Type B pancreatic cell (in vitro differentiated cells): Measurements from ENCODE around the gene IZUMO2. TPM values are rescaled to one million over a fixed set of nuclear protein-coding genes. Genes with fewer than 3 reads are reported as not detected.
A peak's percentile ranks its signal among the peaks of the same experiment; 100 is the strongest.
"Not testable (repeated sequence)": the region's sequence is repeated elsewhere in the genome, so short reads cannot be mapped to it uniquely, and the experiment has no call there.

Source experiments
- DNase-seq: peaks from one replicate; pipeline ENCODE4 v3.0.0; 2021; ENCODE audit warnings: mixed read lengths; ENCODE audit not compliant: unreplicated experiment; ENCODE audit errors: extremely low spot score
- H3K27ac Mint-ChIP-seq: 2 replicates; pipeline ENCODE4 v1.8.0; 2021; ENCODE audit warnings: mild to moderate bottlenecking, mixed read lengths
- H3K27me3 Mint-ChIP-seq: 2 replicates; pipeline ENCODE4 v1.8.0; 2021; ENCODE audit warnings: mixed read lengths
- H3K36me3 Mint-ChIP-seq: 2 replicates; pipeline ENCODE4 v1.8.0; 2021; ENCODE audit warnings: mixed read lengths
- H3K4me1 Mint-ChIP-seq: one replicate; pipeline ENCODE4 v1.8.0; 2021; ENCODE audit warnings: mixed read lengths; ENCODE audit not compliant: unreplicated experiment
- H3K4me3 Mint-ChIP-seq: 2 replicates; pipeline ENCODE4 v1.8.0; 2021; ENCODE audit warnings: mild to moderate bottlenecking, mixed read lengths
- H3K9me3 Mint-ChIP-seq: 2 replicates; pipeline ENCODE4 v1.8.0; 2021; ENCODE audit warnings: mixed read lengths
- CTCF ChIP-seq: fragments of 200-600 bp; sonication (generic); conservative IDR thresholded peaks from 2 replicates; pipeline ENCODE4 v1.5.0; 2021; ENCODE audit warnings: antibody characterized with exemption, mild to moderate bottlenecking
- total RNA-seq: library from RNA; stranded (reverse); gene quantifications from 2 replicates; pipeline ENCODE4 v1.2.1, GENCODE V29; 2021; ENCODE audit warnings: low replicate concordance

IZUMO2 gene
- total RNA-seq, 1 donor from 2014 or later = not detected

DNA sequence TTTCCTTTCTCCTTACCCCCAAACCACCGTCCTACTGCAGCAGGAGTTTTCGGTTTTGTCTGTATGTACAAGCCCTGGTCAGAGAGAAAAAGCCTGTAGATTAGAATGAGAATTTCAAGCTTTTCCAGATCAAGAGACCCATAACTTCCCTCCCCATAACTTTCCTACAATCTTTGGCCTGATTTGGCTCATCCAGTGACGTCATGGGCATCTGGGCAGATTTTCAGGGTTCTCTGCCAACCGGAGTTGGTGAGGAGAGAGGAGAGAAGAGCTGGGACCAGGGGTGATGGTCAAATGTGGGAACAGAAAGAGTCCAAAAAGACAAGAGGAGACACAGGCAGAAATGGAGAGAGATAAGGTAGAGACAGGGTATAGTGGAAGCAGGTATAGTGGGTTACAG, 10.5 kb downstream of the IZUMO2 start:
- TF ChIP-seq CTCF = no peak
- no peaks in the 10 kb centered on the region for H3K36me3 Mint-ChIP-seq
- no peaks in the 10 kb centered on the region for H3K4me1 Mint-ChIP-seq
- H3K4me3 Mint-ChIP-seq = no peak overlapping the region
- H3K9me3 Mint-ChIP-seq = peaks cover 4% of the 10 kb centered on the region
- H3K27ac Mint-ChIP-seq = no peak overlapping the region
- peaks cover 33% of the 10 kb centered on the region for H3K27me3 Mint-ChIP-seq
- no peak for DNase-seq

DNA sequence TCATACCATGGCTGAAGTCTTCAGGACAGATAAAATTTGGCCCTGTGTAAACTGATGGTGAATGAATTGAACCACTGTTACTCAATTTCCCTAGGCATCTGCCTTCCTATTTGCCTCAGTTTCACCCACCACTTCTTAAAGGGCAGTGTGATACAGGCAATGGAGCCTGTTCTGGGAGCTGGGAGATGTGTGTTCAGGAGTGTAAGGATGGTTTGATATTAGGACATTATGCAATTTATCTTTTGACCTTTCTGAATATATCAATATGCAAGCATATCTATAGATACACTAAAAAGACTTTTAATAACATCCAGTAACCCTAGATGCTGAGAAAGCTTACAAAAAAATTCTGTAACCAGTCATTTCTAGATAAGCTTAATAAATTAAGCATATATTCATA, 14.6 kb downstream of the IZUMO2 start:
- Mint-ChIP-seq H3K27me3 (peaks cover 23% of the 10 kb centered on the region), H3K36me3 (no peaks in the 10 kb centered on the region), H3K27ac (peak overlapping the region; percentile 82), H3K4me3 (peak overlapping the region; percentile 90), H3K9me3 (peaks cover 4% of the 10 kb centered on the region), H3K4me1 (no peaks in the 10 kb centered on the region)
- no peak for DNase-seq
- TF ChIP-seq CTCF = no peak

DNA sequence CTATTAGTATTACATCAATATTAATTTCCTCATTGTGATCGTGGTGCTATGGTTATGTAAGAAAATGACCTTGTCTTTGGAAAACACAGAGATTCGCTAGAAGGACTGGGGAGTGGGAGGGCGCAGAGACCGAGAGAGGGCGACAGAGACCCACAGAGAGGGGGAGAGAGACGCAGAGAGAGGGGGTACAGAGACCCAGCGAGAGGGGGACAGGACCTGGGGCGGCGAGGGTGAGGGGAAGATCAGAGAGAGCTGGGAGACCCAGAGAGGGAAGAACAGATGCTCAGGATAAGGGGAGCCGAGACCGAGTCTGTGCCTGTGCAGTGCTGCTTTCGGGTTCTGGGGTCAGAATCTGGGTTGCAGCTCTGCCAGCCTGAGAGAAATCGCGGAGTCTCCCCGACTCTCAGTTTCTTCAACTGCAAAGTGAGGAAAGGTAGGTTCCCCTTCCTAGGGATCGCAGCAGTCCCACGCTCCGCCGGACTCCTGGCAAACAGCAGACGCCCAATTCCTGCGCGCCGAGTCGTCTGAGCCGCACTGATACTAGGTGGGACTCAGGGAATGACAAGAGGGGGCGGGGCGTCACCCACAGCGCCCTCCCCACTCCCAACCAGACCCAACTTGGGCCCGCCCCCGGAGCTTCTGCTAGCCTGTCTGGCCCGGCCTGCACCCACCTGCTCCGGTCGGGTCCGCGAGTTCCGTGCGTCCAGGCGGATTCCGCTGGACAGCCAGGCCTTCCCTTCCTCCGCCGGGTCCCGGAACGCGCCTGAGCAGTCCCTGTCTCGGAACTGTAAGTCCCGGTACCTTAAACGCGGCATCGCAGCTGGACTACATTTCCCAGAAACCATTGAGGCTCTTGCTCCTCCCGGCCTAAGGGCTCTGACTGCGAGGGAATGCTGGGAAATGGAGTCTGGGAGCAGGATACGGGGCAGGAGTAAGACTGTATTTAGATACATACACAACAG, 15.3 kb downstream of the IZUMO2 start:
- H3K9me3 Mint-ChIP-seq = peaks cover 4% of the 10 kb centered on the region
- H3K27ac Mint-ChIP-seq = peak overlapping the region; percentile 82
- H3K36me3 Mint-ChIP-seq = no peaks in the 10 kb centered on the region
- peaks cover 17% of the 10 kb centered on the region for H3K27me3 Mint-ChIP-seq
- H3K4me3 Mint-ChIP-seq = peak overlapping the region; percentile 90
- peak; percentile 82 for DNase-seq
- peak; percentile 67 for TF ChIP-seq CTCF
- no peaks in the 10 kb centered on the region for H3K4me1 Mint-ChIP-seq

GRCh38 chr19:50141921-50142320, 21.2 kb downstream of the IZUMO2 start:
- peak; percentile 53 for TF ChIP-seq CTCF
- not testable (repeated sequence) for DNase-seq, H3K27me3 Mint-ChIP-seq, H3K4me1 Mint-ChIP-seq, H3K4me3 Mint-ChIP-seq, H3K9me3 Mint-ChIP-seq, H3K36me3 Mint-ChIP-seq, H3K27ac Mint-ChIP-seq

DNA sequence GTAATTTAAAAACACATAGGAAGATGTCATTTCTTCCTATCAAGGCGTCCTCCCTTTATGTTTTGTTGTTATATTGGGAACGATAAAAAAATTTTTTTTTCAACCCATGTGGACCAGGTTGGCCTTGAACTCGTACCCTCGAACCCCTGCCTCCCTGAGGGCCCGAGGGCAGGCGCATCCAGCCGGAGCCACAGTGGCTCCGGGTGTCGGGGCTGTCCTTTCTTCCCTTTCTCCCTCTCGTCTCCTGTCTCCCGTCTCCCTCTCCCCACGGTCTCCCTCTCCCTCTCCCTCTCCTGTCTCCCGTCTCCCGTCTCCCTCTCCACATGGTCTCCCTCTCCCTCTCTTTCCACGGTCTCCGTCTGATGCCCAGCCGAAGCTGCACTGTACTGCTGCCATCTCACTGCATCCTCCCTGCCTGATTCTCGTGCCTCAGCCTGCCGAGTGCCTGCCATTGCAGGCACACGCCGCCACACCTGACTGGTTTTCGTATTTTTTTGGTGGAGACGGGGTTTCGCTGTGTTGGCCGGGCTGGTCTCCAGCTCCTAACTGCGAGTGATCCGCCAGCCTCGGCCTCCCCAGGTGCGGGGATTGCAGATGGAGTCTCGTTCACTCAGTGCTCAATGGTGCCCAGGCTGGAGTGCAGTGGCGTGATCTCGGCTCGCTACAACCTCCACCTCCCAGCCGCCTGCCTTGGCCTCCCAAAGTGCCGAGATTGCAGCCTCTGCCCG, 22.8 kb downstream of the IZUMO2 start:
- not testable (repeated sequence) for H3K27me3 Mint-ChIP-seq

More for the DNA sequence above, 22.8 kb downstream of the IZUMO2 start:
- H3K4me3 Mint-ChIP-seq, H3K9me3 Mint-ChIP-seq, H3K36me3 Mint-ChIP-seq, H3K27ac Mint-ChIP-seq, DNase-seq, H3K4me1 Mint-ChIP-seq: not testable (repeated sequence)
